ENCODE results near the gene BAG5.

The BAG5 gene

GRCh38 chr14:103558071-103558882 lies 4.2 kb downstream of the BAG5 start:
- H3K4me3 Mint-ChIP-seq, result no peak overlapping the region
- peaks cover 29% of the 10 kb centered on the region for H3K4me1 Mint-ChIP-seq (ENCODE audit: low read depth)
- no peaks in the 10 kb centered on the region for H3K27me3 Mint-ChIP-seq (ENCODE audit: low read depth)
- DNase-seq (ENCODE audit: low spot score), result no peak
- peaks cover 30% of the 10 kb centered on the region for H3K36me3 Mint-ChIP-seq (ENCODE audit: low read depth)
- H3K27ac Mint-ChIP-seq, result no peak overlapping the region
- H3K9me3 Mint-ChIP-seq, result no peaks in the 10 kb centered on the region

GRCh38 chr14:103556946-103557758 lies 5.3 kb downstream of the BAG5 start:
- H3K27me3 Mint-ChIP-seq (ENCODE audit: low read depth), result no peaks in the 10 kb centered on the region
- H3K9me3 Mint-ChIP-seq, result no peaks in the 10 kb centered on the region
- no peak overlapping the region for H3K4me3 Mint-ChIP-seq
- no peak overlapping the region for H3K27ac Mint-ChIP-seq
- peaks cover 28% of the 10 kb centered on the region for H3K4me1 Mint-ChIP-seq (ENCODE audit: low read depth)
- DNase-seq (ENCODE audit: low spot score), result no peak
- H3K36me3 Mint-ChIP-seq (ENCODE audit: low read depth), result peaks cover 30% of the 10 kb centered on the region

DNA sequence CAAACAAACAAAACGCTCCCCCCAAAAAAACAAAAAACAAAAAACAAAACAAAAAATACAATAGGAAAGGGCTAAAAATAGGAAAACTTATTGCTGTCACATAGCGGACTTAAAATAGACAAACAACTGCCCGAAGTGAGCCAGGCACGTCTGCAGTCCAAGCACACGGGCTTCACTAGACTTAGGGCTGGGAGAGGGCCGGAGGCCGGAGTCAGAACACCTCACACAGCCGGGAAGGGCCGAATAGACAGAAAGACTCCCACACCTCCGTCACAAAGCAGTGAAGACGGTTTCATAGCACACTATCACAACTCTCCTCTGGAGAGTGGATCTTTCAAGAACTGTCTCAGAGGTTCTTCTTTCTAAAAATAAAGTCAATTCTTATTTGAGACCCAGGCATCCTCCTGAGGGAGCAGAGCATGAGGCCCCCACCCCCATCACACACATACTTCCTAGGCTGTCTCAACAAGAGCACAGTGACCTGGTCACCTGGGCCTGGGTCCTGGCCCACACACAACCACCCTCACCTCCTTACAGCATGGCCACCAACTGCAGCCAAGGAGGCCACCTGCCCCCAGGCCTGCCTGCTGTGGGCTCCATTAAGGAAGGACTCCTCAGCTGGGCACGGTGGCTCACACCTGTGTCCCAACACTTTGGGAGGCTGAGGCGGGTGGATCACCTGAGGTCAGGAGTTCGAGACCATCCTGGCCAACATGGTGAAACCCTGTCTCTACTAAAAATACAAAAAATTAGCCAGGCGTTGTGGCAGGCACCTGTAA lies 6.7 kb downstream of the BAG5 start:
- no peak overlapping the region for H3K4me3 Mint-ChIP-seq
- H3K27ac Mint-ChIP-seq, result no peak overlapping the region
- H3K4me1 Mint-ChIP-seq (ENCODE audit: low read depth), result peaks cover 17% of the 10 kb centered on the region
- DNase-seq (ENCODE audit: low spot score), result no peak
- H3K27me3 Mint-ChIP-seq (ENCODE audit: low read depth), result no peaks in the 10 kb centered on the region
- no peaks in the 10 kb centered on the region for H3K9me3 Mint-ChIP-seq
- peaks cover 22% of the 10 kb centered on the region for H3K36me3 Mint-ChIP-seq (ENCODE audit: low read depth)

DNA sequence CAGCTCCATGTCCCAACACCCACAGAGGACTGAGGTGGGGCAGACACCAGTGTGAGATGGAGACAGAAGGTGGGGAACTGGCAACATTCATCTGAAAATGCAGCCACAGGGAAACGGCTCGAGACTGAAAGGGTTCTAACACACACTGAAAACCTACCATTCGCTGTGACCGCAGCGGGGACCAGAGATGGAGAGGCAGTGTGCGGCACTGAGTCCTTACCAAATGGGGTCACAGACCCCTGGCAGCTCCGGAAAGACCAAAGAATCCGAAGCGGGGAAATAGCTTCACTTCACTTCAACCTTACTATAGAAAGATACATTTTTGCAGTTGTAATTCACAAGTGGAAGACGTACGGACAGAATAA lies 9.6 kb downstream of the BAG5 start:
- Mint-ChIP-seq H3K27ac (no peak overlapping the region), H3K36me3 (ENCODE audit: low read depth) (no peaks in the 10 kb centered on the region), H3K9me3 (no peaks in the 10 kb centered on the region), H3K4me1 (ENCODE audit: low read depth) (no peaks in the 10 kb centered on the region), H3K4me3 (no peak overlapping the region), H3K27me3 (ENCODE audit: low read depth) (no peaks in the 10 kb centered on the region)
- DNase-seq (ENCODE audit: low spot score), result no peak

DNA sequence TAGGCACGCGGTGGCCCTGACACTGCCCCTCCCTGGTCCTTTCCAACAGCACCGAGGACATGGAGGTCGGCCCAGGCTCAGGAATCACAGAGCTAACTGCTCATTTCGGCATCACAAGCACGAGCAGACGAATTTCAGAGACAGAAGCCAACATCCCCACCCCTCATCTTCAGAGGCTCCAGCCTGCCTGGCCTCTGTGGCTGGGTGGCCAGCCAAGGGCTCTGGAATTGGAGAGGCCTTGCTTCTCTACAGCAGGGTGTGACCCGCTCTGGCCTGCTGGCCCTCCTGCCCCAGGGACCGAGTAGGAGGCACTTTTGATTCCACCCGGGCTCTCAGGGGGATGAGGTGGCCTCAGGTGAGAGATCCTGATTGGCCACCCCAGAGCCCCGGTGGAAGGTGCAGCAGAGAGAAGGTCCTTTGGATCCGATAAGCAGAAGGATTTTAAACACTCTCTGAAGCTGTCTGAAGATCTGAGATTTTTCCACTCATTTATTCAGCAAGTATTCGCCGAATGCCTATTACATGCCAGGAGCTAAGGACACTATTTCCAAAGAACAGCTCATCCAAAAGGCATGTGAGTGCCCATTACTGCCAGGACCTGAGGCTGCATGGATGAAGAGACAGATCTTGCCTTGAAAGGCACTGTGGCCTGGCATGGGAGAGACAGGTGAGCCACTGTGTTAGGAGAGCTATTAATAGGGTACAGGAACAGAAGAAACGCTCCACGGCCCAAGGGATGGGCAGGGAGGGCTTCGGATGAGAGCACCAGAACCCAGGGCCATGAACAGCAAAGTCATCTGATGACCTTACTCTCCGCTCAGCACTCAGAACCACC lies 10.2 kb downstream of the BAG5 start:
- DNase-seq (ENCODE audit: low spot score), result no peak
- no peak overlapping the region for H3K4me3 Mint-ChIP-seq
- no peaks in the 10 kb centered on the region for H3K27me3 Mint-ChIP-seq (ENCODE audit: low read depth)
- H3K36me3 Mint-ChIP-seq (ENCODE audit: low read depth), result no peaks in the 10 kb centered on the region
- no peak overlapping the region for H3K27ac Mint-ChIP-seq
- no peaks in the 10 kb centered on the region for H3K4me1 Mint-ChIP-seq (ENCODE audit: low read depth)
- H3K9me3 Mint-ChIP-seq, result no peaks in the 10 kb centered on the region

- H3K9me3 Mint-ChIP-seq, result no peaks in the 10 kb centered on the region
- no peaks in the 10 kb centered on the region for H3K4me1 Mint-ChIP-seq (ENCODE audit: low read depth)
- no peak overlapping the region for H3K4me3 Mint-ChIP-seq
- H3K27ac Mint-ChIP-seq, result no peak overlapping the region
- no peak for DNase-seq (ENCODE audit: low spot score)
- no peaks in the 10 kb centered on the region for H3K36me3 Mint-ChIP-seq (ENCODE audit: low read depth)
- H3K27me3 Mint-ChIP-seq (ENCODE audit: low read depth), result no peaks in the 10 kb centered on the region
These were observed 11.1 kb downstream of the BAG5 start for GRCh38 chr14:103551338-103551762.

DNA sequence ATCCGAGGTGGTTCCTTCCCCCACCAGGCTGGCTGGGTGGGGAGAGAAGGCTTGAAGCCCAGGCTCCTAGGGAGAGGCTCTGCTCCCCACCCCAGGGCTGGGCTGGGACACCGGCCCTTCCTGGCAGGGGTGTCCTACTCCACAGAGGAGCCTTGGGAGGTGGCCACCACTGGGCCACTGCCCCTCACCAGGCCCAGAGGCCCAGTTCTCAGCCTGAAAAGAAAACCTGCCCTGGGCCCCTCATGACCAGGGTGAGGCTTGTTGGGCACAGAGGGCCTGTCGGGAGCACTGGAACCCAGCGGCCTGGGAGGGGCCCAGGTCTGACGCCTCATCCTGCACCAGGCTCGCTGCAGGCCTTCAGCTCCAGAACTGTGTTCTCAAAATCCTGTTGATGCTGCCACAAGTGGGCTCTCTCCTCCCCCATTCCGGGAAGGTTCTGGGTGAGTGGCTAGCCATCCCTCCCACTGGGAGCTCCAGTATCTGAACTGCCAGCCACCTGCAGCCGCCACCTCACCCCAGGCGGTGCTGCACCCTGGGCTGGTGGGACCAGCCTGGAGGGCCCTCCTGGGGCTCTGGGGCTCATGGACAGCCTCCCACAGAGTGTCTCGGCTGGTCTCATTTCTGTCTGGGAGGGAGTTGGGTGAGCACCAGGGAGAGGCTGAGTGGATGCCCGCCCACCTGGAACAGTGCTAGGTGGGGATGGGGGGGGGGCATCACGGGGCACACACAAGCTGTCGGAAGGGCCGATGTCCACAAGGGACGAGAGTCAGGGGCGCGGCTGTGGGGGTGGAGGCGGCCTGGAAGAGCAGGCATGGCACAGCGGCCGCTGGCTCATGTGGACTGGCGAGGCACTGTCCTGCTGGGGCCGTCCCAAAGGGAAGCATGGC lies 11.8 kb downstream of the BAG5 start:
- Mint-ChIP-seq H3K4me1 (ENCODE audit: low read depth) (no peaks in the 10 kb centered on the region), H3K36me3 (ENCODE audit: low read depth) (no peaks in the 10 kb centered on the region), H3K9me3 (no peaks in the 10 kb centered on the region), H3K27me3 (ENCODE audit: low read depth) (no peaks in the 10 kb centered on the region), H3K27ac (no peak overlapping the region), H3K4me3 (no peak overlapping the region)
- DNase-seq (ENCODE audit: low spot score), result no peak

DNA sequence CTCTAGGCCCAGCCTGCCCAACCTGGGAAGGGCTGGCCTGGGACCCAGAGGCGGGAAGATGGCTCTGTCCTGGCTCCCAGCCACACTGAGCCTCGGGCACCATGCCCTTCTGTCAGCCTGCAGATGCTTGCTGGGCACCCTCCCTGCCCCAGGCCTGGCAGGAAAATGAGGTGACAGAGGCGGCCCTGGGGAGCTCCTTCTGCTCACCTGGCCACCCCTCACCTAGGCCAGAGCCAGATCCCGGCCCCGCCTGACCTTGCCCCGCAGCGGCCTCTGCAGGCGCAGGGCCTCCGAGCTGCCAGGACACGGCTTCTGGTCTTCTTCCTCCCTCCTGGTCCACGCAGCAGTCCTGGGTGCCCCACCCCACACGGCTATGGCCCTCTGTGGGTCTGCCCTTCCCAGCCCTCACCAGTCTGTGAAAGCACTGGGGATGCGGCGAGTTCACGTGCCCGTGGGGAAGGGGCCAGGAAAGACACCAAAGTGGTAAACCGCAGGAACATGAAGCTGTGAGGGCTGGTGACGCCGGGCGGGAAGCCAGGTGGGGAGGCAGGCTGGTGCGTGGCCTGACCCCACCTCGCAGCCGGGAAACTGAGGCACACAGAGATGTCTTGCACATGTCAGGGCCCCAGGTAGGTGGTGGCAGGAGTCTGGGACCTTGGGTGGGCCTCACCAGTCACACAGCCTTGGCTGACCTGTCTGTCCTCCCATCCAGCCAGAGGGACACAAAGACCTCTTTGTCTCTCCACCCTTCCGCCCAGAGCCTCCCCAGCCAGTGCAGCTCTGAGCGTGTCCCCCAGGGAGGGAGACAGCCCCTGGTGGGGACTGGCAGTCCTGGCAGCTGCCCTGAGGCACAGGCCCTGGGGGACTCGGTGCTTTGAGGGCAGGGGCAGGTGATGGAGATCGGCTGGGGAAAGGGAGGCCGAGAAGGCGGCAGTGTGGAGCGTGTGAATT lies 12.8 kb downstream of the BAG5 start:
- Mint-ChIP-seq H3K27me3 (ENCODE audit: low read depth) (no peaks in the 10 kb centered on the region), H3K4me3 (no peak overlapping the region), H3K27ac (no peak overlapping the region), H3K9me3 (no peaks in the 10 kb centered on the region), H3K4me1 (ENCODE audit: low read depth) (no peaks in the 10 kb centered on the region), H3K36me3 (ENCODE audit: low read depth) (no peaks in the 10 kb centered on the region)
- DNase-seq (ENCODE audit: low spot score), result no peak

GRCh38 chr14:103548463-103549351 lies 13.8 kb downstream of the BAG5 start:
- no peak for DNase-seq (ENCODE audit: low spot score)
- H3K4me3 Mint-ChIP-seq, result no peak overlapping the region
- no peaks in the 10 kb centered on the region for H3K9me3 Mint-ChIP-seq
- H3K27ac Mint-ChIP-seq, result no peak overlapping the region
- no peaks in the 10 kb centered on the region for H3K36me3 Mint-ChIP-seq (ENCODE audit: low read depth)
- H3K27me3 Mint-ChIP-seq (ENCODE audit: low read depth), result no peaks in the 10 kb centered on the region
- no peaks in the 10 kb centered on the region for H3K4me1 Mint-ChIP-seq (ENCODE audit: low read depth)

DNA sequence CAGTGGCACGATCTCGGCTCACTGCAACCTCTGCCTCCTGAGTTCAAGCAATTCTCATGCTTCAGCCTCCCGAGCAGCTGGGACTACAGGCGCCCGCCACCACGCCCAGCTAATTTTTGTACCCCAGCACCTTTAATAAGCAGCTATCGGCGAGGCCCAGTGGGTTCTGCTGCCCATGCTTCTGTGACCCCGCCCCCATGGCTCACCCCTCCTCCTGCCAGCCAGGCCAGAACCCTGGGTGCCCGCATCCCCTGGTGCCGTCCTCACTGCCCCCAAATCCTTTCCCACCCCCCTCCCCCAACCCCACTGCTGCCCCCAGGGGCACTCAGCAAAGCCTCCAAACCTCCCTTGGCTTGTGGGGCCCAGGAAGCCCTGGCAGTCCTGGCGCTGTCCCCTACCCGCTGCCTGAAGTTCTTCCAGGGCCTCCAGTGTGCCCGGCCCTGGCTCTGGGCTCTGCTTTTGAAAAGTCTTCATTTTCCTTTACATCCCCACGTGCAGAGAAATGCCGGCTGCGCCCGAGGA lies 14.5 kb downstream of the BAG5 start:
- Mint-ChIP-seq H3K4me3 (no peak overlapping the region), H3K27ac (no peak overlapping the region), H3K9me3 (no peaks in the 10 kb centered on the region), H3K36me3 (ENCODE audit: low read depth) (no peaks in the 10 kb centered on the region), H3K27me3 (ENCODE audit: low read depth) (no peaks in the 10 kb centered on the region), H3K4me1 (ENCODE audit: low read depth) (no peaks in the 10 kb centered on the region)
- DNase-seq (ENCODE audit: low spot score), result no peak

DNA sequence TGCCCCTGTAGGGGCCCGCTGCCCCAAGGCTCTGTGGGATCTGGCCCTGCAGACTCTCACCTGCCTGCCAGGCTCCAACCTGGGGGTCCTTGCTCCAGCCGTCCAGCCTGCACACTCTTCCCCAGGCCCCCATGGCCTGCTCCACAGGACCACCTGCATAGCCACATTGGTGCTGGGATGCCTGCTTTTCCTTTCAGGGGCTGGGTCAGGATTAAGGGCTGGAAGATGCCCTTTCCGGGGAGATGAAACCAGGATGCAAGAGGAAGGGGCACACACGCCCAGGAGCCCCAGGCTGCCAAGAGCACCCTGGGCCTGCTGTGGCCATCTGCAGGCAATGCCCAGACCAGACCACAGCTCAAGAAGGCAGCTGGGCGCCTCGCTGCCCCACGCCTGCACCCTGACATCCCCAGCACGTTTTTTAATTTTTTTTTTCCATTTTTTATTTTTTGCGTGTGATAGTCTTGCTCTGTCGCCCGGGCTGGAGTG lies 15.0 kb downstream of the BAG5 start:
- H3K27ac Mint-ChIP-seq, result no peak overlapping the region
- no peaks in the 10 kb centered on the region for H3K27me3 Mint-ChIP-seq (ENCODE audit: low read depth)
- DNase-seq (ENCODE audit: low spot score), result no peak
- H3K36me3 Mint-ChIP-seq (ENCODE audit: low read depth), result no peaks in the 10 kb centered on the region
- no peaks in the 10 kb centered on the region for H3K4me1 Mint-ChIP-seq (ENCODE audit: low read depth)
- no peaks in the 10 kb centered on the region for H3K9me3 Mint-ChIP-seq
- H3K4me3 Mint-ChIP-seq, result no peak overlapping the region
